GM12878 (cell line): ENCODE data around the gene STEAP1B. TPM values are rescaled to one million over a fixed set of nuclear protein-coding genes. Genes with fewer than 3 reads are reported as not detected.

Experiments used
- ATAC-seq: fragments of 200-7000 bp; cut with Tn5 transposase; 3 replicates; pipeline ENCODE4 v1.9.1; 2020; ENCODE audit warnings: mild to moderate bottlenecking, moderate library complexity
- BruUV-seq: library from RNA; stranded (reverse); fragments of 400-500 nt; replicated peaks from 2 replicates; lab custom pipeline; 2021; lab: Mats Ljungman, UMichigan
- CTCF ChIA-PET: fragments of 300-600 bp; sonication (Branson Sonifier 250); formaldehyde crosslinking; extraction: SDS; loops from one replicate; lab custom pipeline; 2021; ENCODE audit warnings: inconsistent platforms; lab: Yijun Ruan, JAX
- POLR2A ChIA-PET: fragments of 350-600 bp; formaldehyde crosslinking; extraction: SDS; loops from one replicate; lab custom pipeline; 2021; ENCODE audit warnings: inconsistent platforms; lab: Charles Lee
- RAD21 ChIA-PET: fragments of 300-600 bp; sonication (Branson Sonifier 250); formaldehyde crosslinking; loops from one replicate; lab custom pipeline; 2023; ENCODE audit warnings: antibody characterized with exemption; ENCODE audit not compliant: unreplicated experiment; lab: Charles Lee
- SMC1A ChIA-PET: fragments of 300-600 bp; sonication (Branson Sonifier 250); formaldehyde crosslinking; loops from one replicate; lab custom pipeline; 2023; ENCODE audit not compliant: unreplicated experiment, uncharacterized antibody; lab: Charles Lee
- DNase-seq: peaks from one replicate; pipeline ENCODE4 v3.0.0-alpha.2; 2011; ENCODE audit warnings: low read depth, low spot score
- FAIRE-seq: peaks from 3 replicates; lab custom pipeline; 2011; peaks lifted over from hg19 to GRCh38; lab: Jason Lieb, UNC
- H2AFZ ChIP-seq: 2 replicates; pipeline ENCODE4 v1.6.0; 2011; ENCODE audit warnings: low read depth, low read length, control low read depth; ENCODE audit not compliant: control insufficient read depth
- H3K27ac ChIP-seq: 2 replicates; pipeline ENCODE4 v1.5.1; 2011; ENCODE audit warnings: control low read depth; ENCODE audit not compliant: control insufficient read depth, insufficient read depth
- H3K27me3 ChIP-seq, 2 experiments: replicated peaks in 1 of 2; 2 replicates each; pipeline versions ENCODE4 v1.6.0 to v1.6.1; 2011; ENCODE audit warnings: low read length in 1 of 2; ENCODE audit not compliant: control insufficient read depth in 2 of 2, insufficient read depth in 2 of 2
- H3K36me3 ChIP-seq, 2 experiments: 2 replicates each; pipeline ENCODE4 v1.5.1; 2011; ENCODE audit warnings: low read length in 1 of 2; ENCODE audit not compliant: control insufficient read depth in 2 of 2, insufficient read depth in 2 of 2
- H3K4me1 ChIP-seq: 2 replicates; pipeline ENCODE4 v1.6.1; 2011; ENCODE audit warnings: mild to moderate bottlenecking, low read length, moderate library complexity, mixed read lengths; ENCODE audit not compliant: control insufficient read depth, insufficient read depth
- H3K4me2 ChIP-seq: 2 replicates; pipeline ENCODE4 v1.6.0; 2011; ENCODE audit warnings: control low read depth; ENCODE audit not compliant: control insufficient read depth, insufficient read depth
- H3K4me3 ChIP-seq: fragments of 200-600 bp; sonication (generic); 2 replicates; pipeline ENCODE4 v1.5.1; 2016
- H3K79me2 ChIP-seq: 2 replicates; pipeline ENCODE4 v1.6.0; 2011; ENCODE audit warnings: low read length; ENCODE audit not compliant: control insufficient read depth, insufficient read depth
- H3K9ac ChIP-seq: 2 replicates; pipeline ENCODE4 v1.8.0; 2011; ENCODE audit warnings: low read length, control low read depth, mixed read lengths; ENCODE audit not compliant: control insufficient read depth, insufficient read depth
- H3K9me3 ChIP-seq: replicated peaks from 3 replicates; pipeline ENCODE4 v1.5.1; 2011; ENCODE audit warnings: mild to moderate bottlenecking, low read length; ENCODE audit not compliant: control insufficient read depth, insufficient read depth
- H4K20me1 ChIP-seq: 2 replicates; pipeline ENCODE4 v1.6.0; 2011; ENCODE audit not compliant: control insufficient read depth, insufficient read depth
- ATF7 ChIP-seq: fragments of 450-650 bp; IDR thresholded peaks from 2 replicates; pipeline ENCODE4 v1.6.1; 2016; ENCODE audit warnings: low read depth, mild to moderate bottlenecking
- BACH1 ChIP-seq: fragments of 450-650 bp; IDR thresholded peaks from 2 replicates; pipeline ENCODE4 v1.6.1; 2017; ENCODE audit warnings: mild to moderate bottlenecking, borderline replicate concordance
- BCL11A ChIP-seq: IDR thresholded peaks from 2 replicates; pipeline ENCODE4 v1.6.1; 2011; ENCODE audit warnings: low read depth, low read length
- CBX5 ChIP-seq: sonication (generic); IDR thresholded peaks from 2 replicates; pipeline ENCODE4 v1.6.1; 2016; ENCODE audit warnings: low read depth, moderate library complexity, mild to moderate bottlenecking, inconsistent platforms
- CHD4 ChIP-seq: fragments of 200-600 bp; sonication (generic); IDR thresholded peaks from 2 replicates; pipeline ENCODE4 v1.6.1; 2016; ENCODE audit warnings: mild to moderate bottlenecking
- ELK1 ChIP-seq: IDR thresholded peaks from 2 replicates; pipeline ENCODE4 v1.6.1; 2012; ENCODE audit warnings: low read depth, low read length, improper control_type of control experiment
- FOXK2 ChIP-seq: fragments of 450-650 bp; IDR thresholded peaks from 2 replicates; pipeline ENCODE4 v1.6.1; 2017; ENCODE audit warnings: mild to moderate bottlenecking, moderate library complexity
- IRF3 ChIP-seq: fragments of 450-650 bp; IDR thresholded peaks from 2 replicates; pipeline ENCODE4 v1.6.1; 2014; ENCODE audit warnings: mild to moderate bottlenecking
- IRF5 ChIP-seq: fragments of 450-650 bp; IDR thresholded peaks from 2 replicates; pipeline ENCODE4 v1.6.1; 2017; ENCODE audit warnings: borderline replicate concordance
- MXI1 ChIP-seq: fragments of 150-350 bp; IDR thresholded peaks from 2 replicates; pipeline ENCODE4 v1.6.1; 2011; ENCODE audit warnings: low read depth, mild to moderate bottlenecking, inconsistent platforms, low read length, improper control_type of control experiment
- SUZ12 ChIP-seq: fragments of 200-600 bp; sonication (generic); IDR thresholded peaks from one replicate; pipeline ENCODE4 v1.6.1; 2018; ENCODE audit warnings: antibody characterized with exemption, mild to moderate bottlenecking; ENCODE audit not compliant: unreplicated experiment
- TCF12 ChIP-seq: IDR thresholded peaks from 2 replicates; pipeline ENCODE4 v1.6.1; 2011; ENCODE audit warnings: low read depth, mild to moderate bottlenecking, low read length
- TCF7 ChIP-seq: IDR thresholded peaks from 2 replicates; pipeline ENCODE4 v1.6.1; 2014; ENCODE audit warnings: antibody characterized with exemption, borderline replicate concordance
- ZNF207 ChIP-seq: fragments of 450-650 bp; IDR thresholded peaks from 2 replicates; pipeline ENCODE4 v1.6.1; 2014; ENCODE audit warnings: antibody characterized with exemption, mild to moderate bottlenecking, borderline replicate concordance
- ZZZ3 ChIP-seq: IDR thresholded peaks from 2 replicates; pipeline ENCODE4 v1.6.1; 2011; ENCODE audit warnings: low read depth; ENCODE audit not compliant: control insufficient read depth, insufficient read length
- WGBS: methylation state at CpG from one replicate; pipeline ENCODE4 v1.1.6; 2016; ENCODE audit warnings: low lambda C conversion rate; ENCODE audit not compliant: insufficient replicate concordance, insufficient coverage; ENCODE audit errors: missing lambda C conversion rate; 5-methylcytosine and 5-hydroxymethylcytosine counted together
- in situ Hi-C: fragments of 300-500 bp; cut with MboI; formaldehyde crosslinking; loops from 9 replicates; pipeline ENCODE4 v1.14.3; 2018; ENCODE audit warnings: mixed read lengths
- intact Hi-C: fragments of 100-400 bp; cut with micrococcal nuclease; formaldehyde crosslinking; loops from one replicate; pipeline ENCODE4 v1.14.2; 2022; ENCODE audit not compliant: unreplicated experiment
- polyA plus RNA-seq, 11 experiments: library from polyadenylated mRNA; depleted of rRNA in 4 of 11; unstranded in 6 of 11; stranded (reverse) in 5 of 11; fragments of >200 nt; fragmentation: Nextera tagmentation in 4 of 11; fragmentation: Illumina TruSeq in 1 of 11; extraction: Ambion mirVana in 4 of 11; extraction: Trizol in 1 of 11; gene quantifications; 1 replicate in 1 of 11; 2 replicates in 10 of 11; pipeline versions ENCODE4 v1.2.1 to v1.2.3, GENCODE V29; 2011 to 2016; ENCODE audit warnings: inconsistent platforms in 2 of 11, missing spikeins in 2 of 11, low read depth in 1 of 11
- total RNA-seq, 4 experiments: library from RNA; depleted of rRNA in 3 of 4; stranded (reverse); fragments of >200 nt in 3 of 4; fragmentation: Illumina TruSeq in 1 of 4; extraction: Trizol in 1 of 4; gene quantifications; 2 replicates each; pipeline versions ENCODE4 v1.2.1 to v1.2.3, GENCODE V29; 2013 to 2021

STEAP1B gene
- total and polyA plus RNA-seq, 10 of the 15 experiments (the other 5 are each of a cell fraction or from before 2014, with no cell fraction given): 0.14 TPM; not detected in 9

DNA sequence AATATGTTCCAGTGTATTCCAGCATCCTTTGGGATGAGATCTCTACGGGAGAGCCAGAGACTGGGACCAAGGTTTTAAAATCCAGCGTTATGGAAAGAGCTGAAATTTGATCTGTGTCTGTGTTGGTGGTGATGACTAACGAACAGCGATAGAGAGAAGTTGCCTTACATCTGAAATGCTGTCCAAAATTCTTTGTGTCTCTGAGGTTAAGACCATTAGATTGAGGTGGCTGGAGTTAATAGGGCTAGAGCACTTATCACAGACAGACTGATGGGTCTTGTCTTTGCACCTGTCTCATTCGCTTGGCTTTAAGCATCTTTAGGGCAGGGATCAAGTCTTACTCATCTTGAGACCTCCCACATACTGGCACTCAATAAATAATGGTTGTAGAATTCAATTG lies 102.0 kb downstream of the STEAP1B start:
- 75% methylated on average over 5 of the region's 5 CpGs for WGBS
- Histone ChIP-seq H3K4me3 (no peak overlapping the region), H3K27me3 (no peaks in the 10 kb centered on the region), H4K20me1 (no peaks in the 10 kb centered on the region), H3K79me2 (no peaks in the 10 kb centered on the region), H3K27ac (no peak overlapping the region), H3K9me3 (no peaks in the 10 kb centered on the region), H2AFZ (no peak overlapping the region), H3K4me1 (peaks cover 17% of the 10 kb centered on the region), H3K9ac (no peak overlapping the region), H3K4me2 (no peak overlapping the region), H3K36me3 (no peaks in the 10 kb centered on the region)
- ATAC-seq: no peak
- TF ChIP-seq BACH1 (no peak), ZZZ3 (no peak), CHD4 (no peak)
- SMC1A ChIA-PET: no interaction called here
- no TSS peak for BruUV-seq
- intact Hi-C loops: no loop called here
- FAIRE-seq: no peak
- RAD21 ChIA-PET: no interaction called here
- no peak for DNase-seq
- in situ Hi-C loops: no loop called here
- CTCF ChIA-PET: no interaction called here
- POLR2A ChIA-PET: no interaction called here

GRCh38 chr7:22395222-22395621 lies 104.8 kb downstream of the STEAP1B start:
- Histone ChIP-seq H3K9ac (no peak overlapping the region), H3K4me1 (no peaks in the 10 kb centered on the region), H3K27me3 (no peaks in the 10 kb centered on the region), H3K27ac (no peak overlapping the region), H3K4me2 (no peak overlapping the region), H3K36me3 (no peaks in the 10 kb centered on the region), H3K4me3 (no peak overlapping the region), H3K79me2 (no peaks in the 10 kb centered on the region), H4K20me1 (no peaks in the 10 kb centered on the region), H3K9me3 (no peaks in the 10 kb centered on the region)
- no TSS peak for BruUV-seq
- no peak for ATAC-seq
- no CpG with 5 or more reads among the region's 6 CpGs for WGBS
- in situ Hi-C loops: no loop called here
- ChIA-PET SMC1A (interaction anchor here (1.2 kb wide), 1 partner anchor 22 kb away, joined by 3 read pairs; no protein-coding TSS in a partner anchor), RAD21 (no interaction called here)
- no peak for FAIRE-seq
- intact Hi-C loops: no loop called here
- TF ChIP-seq ELK1: no peak
- TF ChIP-seq IRF5: no peak
- no peak for TF ChIP-seq BCL11A
- no peak for TF ChIP-seq ZNF207
- no peak for TF ChIP-seq TCF12
- no peak for TF ChIP-seq MXI1
- no peak for TF ChIP-seq IRF3
- TF ChIP-seq CBX5: no peak
- TF ChIP-seq ATF7: no peak
- TF ChIP-seq SUZ12: no peak
- no peak for TF ChIP-seq TCF7
- TF ChIP-seq FOXK2: no peak
- TF ChIP-seq, all 136 proteins: peak for 0
- no peak for DNase-seq
- no peak overlapping the region for H2AFZ ChIP-seq
- ChIA-PET POLR2A (no interaction called here), CTCF (no interaction called here)
